GM12891 (cell line): ENCODE measurements around the gene SCAMP2.

Experiments used
- PAX5 ChIP-seq: IDR thresholded peaks from 2 replicates; pipeline ENCODE4 v1.6.1; 2011; ENCODE audit warnings: low read length, moderate library complexity, mild to moderate bottlenecking; ENCODE audit not compliant: insufficient read depth, severe bottlenecking
- POLR2A ChIP-seq: IDR thresholded peaks from 2 replicates; pipeline ENCODE4 v1.6.1; 2011; ENCODE audit warnings: low read depth, low read length, control low read depth
- POLR2AphosphoS5 ChIP-seq: IDR thresholded peaks from 2 replicates; pipeline ENCODE4 v1.6.1; 2011; ENCODE audit warnings: low read depth, low read length, control low read depth
- POU2F2 ChIP-seq: IDR thresholded peaks from 2 replicates; pipeline ENCODE4 v1.6.1; 2011; ENCODE audit warnings: low read depth, mild to moderate bottlenecking, control low read depth, low read length, moderate library complexity
- SPI1 ChIP-seq: IDR thresholded peaks from 2 replicates; pipeline ENCODE4 v1.6.1; 2011; ENCODE audit warnings: low read depth, low read length, control low read depth
- TAF1 ChIP-seq: IDR thresholded peaks from 2 replicates; pipeline ENCODE4 v1.6.1; 2011; ENCODE audit warnings: low read depth, low read length, control low read depth

GRCh38 chr15:74873756-74874424 is 725 bp upstream of the SCAMP2 start:
- TF ChIP-seq TAF1 (no peak), POLR2A (no peak), POLR2AphosphoS5 (no peak), PAX5 (no peak), SPI1 (no peak), POU2F2 (no peak)
